CD4-positive, alpha-beta T cell treated with Interleukin-15 for 4 hours (primary cell): ENCODE measurements around the gene GLT1D1.

Source experiments
- DNase-seq: peaks from one replicate; pipeline ENCODE4 v3.0.0-alpha.2; 2020; ENCODE audit warnings: low spot score

The GLT1D1 gene

GRCh38 chr12:128856035-128856790 is 2.9 kb downstream of the GLT1D1 start:
- no peak for DNase-seq

GRCh38 chr12:128856791-128857078 is 3.5 kb downstream of the GLT1D1 start:
- no peak for DNase-seq

GRCh38 chr12:128857133-128857763 is 4.0 kb downstream of the GLT1D1 start:
- DNase-seq: no peak

GRCh38 chr12:128859311-128859710 is 6.0 kb downstream of the GLT1D1 start:
- DNase-seq: no peak

GRCh38 chr12:128861226-128862016 is 8.1 kb downstream of the GLT1D1 start:
- DNase-seq: no peak

GRCh38 chr12:128863957-128864356 is 10.7 kb downstream of the GLT1D1 start:
- DNase-seq: no peak

GRCh38 chr12:128864516-128865186 is 11.4 kb downstream of the GLT1D1 start:
- no peak for DNase-seq

- no peak for DNase-seq
Observed at GRCh38 chr12:128867466-128867865, 14.2 kb downstream of the GLT1D1 start.

GRCh38 chr12:128871516-128871892 is 18.2 kb downstream of the GLT1D1 start:
- no peak for DNase-seq

GRCh38 chr12:128872303-128872702 is 19.0 kb downstream of the GLT1D1 start:
- no peak for DNase-seq

GRCh38 chr12:128876559-128876958 is 23.3 kb downstream of the GLT1D1 start:
- DNase-seq: no peak

- no peak for DNase-seq
Observed at GRCh38 chr12:128879898-128880764, 26.9 kb downstream of the GLT1D1 start.

- DNase-seq: no peak
Observed at GRCh38 chr12:128891856-128892255, 38.6 kb downstream of the GLT1D1 start.

- DNase-seq: no peak
Observed at GRCh38 chr12:128903236-128903635, 50.0 kb downstream of the GLT1D1 start.

- DNase-seq: no peak
Observed at GRCh38 chr12:128905003-128905544, 51.8 kb downstream of the GLT1D1 start.

GRCh38 chr12:128906485-128907137 is 53.3 kb downstream of the GLT1D1 start:
- no peak for DNase-seq

- DNase-seq: no peak
Observed at GRCh38 chr12:128908254-128908653, 55.0 kb downstream of the GLT1D1 start.

GRCh38 chr12:128909653-128910052 is 56.4 kb downstream of the GLT1D1 start:
- no peak for DNase-seq

GRCh38 chr12:128910629-128911028 is 57.4 kb downstream of the GLT1D1 start:
- no peak for DNase-seq

GRCh38 chr12:128911861-128912260 is 58.6 kb downstream of the GLT1D1 start:
- DNase-seq: no peak
